BLaER1 treated with 17β-estradiol and CSF1 and Interleukin-3, amounts not matched to agents 10 nM and 100 nM (cell line): ENCODE results near the gene FOXC1.

ENCODE experiments used
- H3K27ac ChIP-seq, 11 experiments: shearing (Covaris generic); formaldehyde crosslinking; 2 replicates each; pipeline ENCODE4 v1.8.1; 2022
- H3K27me3 ChIP-seq, 11 experiments: shearing (Covaris generic); formaldehyde crosslinking; 2 replicates each; pipeline ENCODE4 v1.8.1; 2022
- H3K36me3 ChIP-seq, 11 experiments: shearing (Covaris generic); formaldehyde crosslinking; 2 replicates each; pipeline ENCODE4 v1.8.1; 2022
- H3K4me1 ChIP-seq, 10 experiments: shearing (Covaris generic); formaldehyde crosslinking; 2 replicates each; pipeline ENCODE4 v1.8.1; 2022
- H3K4me2 ChIP-seq, 11 experiments: shearing (Covaris generic); formaldehyde crosslinking; 2 replicates each; pipeline ENCODE4 v1.8.1; 2022
- H3K4me3 ChIP-seq, 10 experiments: shearing (Covaris generic); formaldehyde crosslinking; 2 replicates each; pipeline ENCODE4 v1.8.1; 2022
- H3K9ac ChIP-seq, 11 experiments: shearing (Covaris generic); formaldehyde crosslinking; 2 replicates each; pipeline ENCODE4 v1.8.1; 2022
- H3K9me3 ChIP-seq, 11 experiments: shearing (Covaris generic); formaldehyde crosslinking; replicated peaks in 1 of 11; 2 replicates each; pipeline ENCODE4 v1.8.1; 2022
- H4K20me1 ChIP-seq, 11 experiments: shearing (Covaris generic); formaldehyde crosslinking; 2 replicates each; pipeline ENCODE4 v1.8.1; 2022
- Cebpa-rat ChIP-seq, 11 experiments: shearing (Covaris generic); IDR thresholded peaks; 2 replicates each; pipeline ENCODE4 v1.8.1; 2022

The FOXC1 gene

GRCh38 chr6:1616701-1617463 lies 7.2 kb downstream of the FOXC1 start:
- TF ChIP-seq Cebpa-rat (IDR thresholded peaks at IDR 0.05), result no peak
- H3K27me3 ChIP-seq, result peaks cover 66 to 88% (median 81%) of the 10 kb centered on the region in 11 experiments

GRCh38 chr6:1617466-1618310 lies 8.0 kb downstream of the FOXC1 start:
- Histone ChIP-seq H3K4me1 (peaks cover 0 to 11% (median 0%) of the 10 kb centered on the region in 10 experiments; a peak in 4 of 20 replicates), H3K4me3 (no peak overlapping the region), H3K9me3 (peaks cover 10 to 37% (median 15%) of the 10 kb centered on the region in 11 experiments; a peak in 19 of 22 replicates), H3K27ac (no peak overlapping the region), H3K27me3 (peaks cover 58 to 86% (median 74%) of the 10 kb centered on the region in 11 experiments), H3K36me3 (peaks cover 0 to 3% (median 0%) of the 10 kb centered on the region in 11 experiments; a peak in 1 of 22 replicates), H3K9ac (no peak overlapping the region), H3K4me2 (no peak overlapping the region), H4K20me1 (peaks cover 0 to 46% (median 27%) of the 10 kb centered on the region in 11 experiments; a peak in 18 of 22 replicates)
- TF ChIP-seq Cebpa-rat (IDR thresholded peaks at IDR 0.05), result no peak

More at GRCh38 chr6:1616701-1617463, 7.2 kb downstream of the FOXC1 start:
- peaks cover 10 to 37% (median 15%) of the 10 kb centered on the region in 11 experiments; a peak in 19 of 22 replicates for H3K9me3 ChIP-seq
- no peak overlapping the region for H3K27ac ChIP-seq
- H3K4me1 ChIP-seq, result peaks cover 0 to 15% (median 1%) of the 10 kb centered on the region in 10 experiments; a peak in 16 of 20 replicates
- H3K9ac ChIP-seq, result no peak overlapping the region
- H3K4me3 ChIP-seq, result no peak overlapping the region
- no peaks in the 10 kb centered on the region for H3K36me3 ChIP-seq
- H4K20me1 ChIP-seq, result peaks cover 0 to 52% (median 33%) of the 10 kb centered on the region in 11 experiments; a peak in 18 of 22 replicates
- H3K4me2 ChIP-seq, result no peak overlapping the region

DNA sequence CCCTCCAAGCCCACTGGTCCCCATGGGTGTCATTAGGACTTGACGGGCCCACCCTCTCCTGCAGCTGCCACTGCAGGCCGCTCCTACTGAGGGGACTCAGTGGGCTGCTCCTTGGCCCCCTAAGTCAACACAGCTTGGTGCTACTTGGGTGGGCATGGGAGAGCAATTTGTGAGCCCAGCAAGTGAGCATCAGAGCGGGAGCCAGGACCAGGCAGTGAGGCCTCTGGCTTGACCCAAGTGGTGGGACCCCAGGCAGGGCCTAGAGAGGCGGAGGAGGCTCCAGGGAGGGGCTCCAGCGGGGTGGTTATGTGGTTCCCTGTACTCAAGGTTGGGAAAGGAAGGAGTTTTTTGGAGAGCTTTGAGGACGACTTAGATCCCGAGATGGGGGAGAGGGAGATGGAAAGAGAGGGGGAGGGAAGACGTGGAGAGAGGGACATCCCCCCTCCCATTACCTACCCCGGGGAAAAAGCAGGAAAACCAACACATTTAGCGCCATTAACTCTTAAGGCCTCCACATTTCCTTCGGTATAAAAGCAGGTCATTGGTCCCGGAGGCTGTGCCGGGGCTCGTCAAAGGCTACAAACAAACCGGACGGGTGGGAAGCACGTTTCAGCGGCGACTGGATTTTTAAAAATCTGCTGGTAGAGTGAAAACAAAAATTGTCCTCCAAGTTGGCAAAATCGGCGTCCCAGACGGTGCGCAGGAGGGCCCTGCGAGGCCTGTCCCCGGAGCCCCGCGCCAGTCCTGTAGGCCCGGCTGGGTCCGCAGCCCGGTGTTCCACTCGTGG lies 8.8 kb downstream of the FOXC1 start:
- no peak overlapping the region for H3K4me3 ChIP-seq
- H4K20me1 ChIP-seq, result peaks cover 0 to 46% (median 20%) of the 10 kb centered on the region in 11 experiments; a peak in 18 of 22 replicates
- no peak overlapping the region for H3K27ac ChIP-seq
- H3K36me3 ChIP-seq, result peaks cover 0 to 5% (median 0%) of the 10 kb centered on the region in 11 experiments; a peak in 1 of 22 replicates
- H3K4me2 ChIP-seq, result no peak overlapping the region
- H3K9me3 ChIP-seq, result peaks cover 10 to 37% (median 15%) of the 10 kb centered on the region in 11 experiments; a peak in 19 of 22 replicates
- no peak for TF ChIP-seq Cebpa-rat (IDR thresholded peaks at IDR 0.05)
- H3K9ac ChIP-seq, result no peak overlapping the region
- peaks cover 57 to 86% (median 74%) of the 10 kb centered on the region in 11 experiments for H3K27me3 ChIP-seq
- peaks cover 0 to 11% (median 0%) of the 10 kb centered on the region in 10 experiments; a peak in 4 of 20 replicates for H3K4me1 ChIP-seq

GRCh38 chr6:1619098-1619672 lies 9.5 kb downstream of the FOXC1 start:
- no peak for TF ChIP-seq Cebpa-rat (IDR thresholded peaks at IDR 0.05)
- Histone ChIP-seq H3K4me1 (peaks cover 0 to 9% (median 0%) of the 10 kb centered on the region in 10 experiments; a peak in 4 of 20 replicates), H3K27me3 (peaks cover 57 to 86% (median 74%) of the 10 kb centered on the region in 11 experiments), H3K4me3 (no peak overlapping the region), H3K9ac (no peak overlapping the region), H3K27ac (no peak overlapping the region), H4K20me1 (peaks cover 0 to 46% (median 13%) of the 10 kb centered on the region in 11 experiments; a peak in 18 of 22 replicates), H3K9me3 (peaks cover 12 to 36% (median 19%) of the 10 kb centered on the region in 11 experiments; a peak in 20 of 22 replicates), H3K36me3 (peaks cover 0 to 9% (median 4%) of the 10 kb centered on the region in 11 experiments; a peak in 3 of 22 replicates), H3K4me2 (no peak overlapping the region)

GRCh38 chr6:1619673-1620503 lies 10.2 kb downstream of the FOXC1 start:
- peaks cover 0 to 2% (median 0%) of the 10 kb centered on the region in 10 experiments; a peak in 1 of 20 replicates for H3K4me1 ChIP-seq
- peaks cover 0 to 13% (median 4%) of the 10 kb centered on the region in 11 experiments; a peak in 3 of 22 replicates for H3K36me3 ChIP-seq
- no peak overlapping the region for H3K9ac ChIP-seq
- peaks cover 57 to 86% (median 74%) of the 10 kb centered on the region in 11 experiments for H3K27me3 ChIP-seq
- H3K27ac ChIP-seq, result no peak overlapping the region
- TF ChIP-seq Cebpa-rat (IDR thresholded peaks at IDR 0.05), result no peak
- H4K20me1 ChIP-seq, result peaks cover 0 to 44% (median 9%) of the 10 kb centered on the region in 11 experiments; a peak in 16 of 22 replicates
- no peak overlapping the region for H3K4me2 ChIP-seq
- peaks cover 17 to 37% (median 24%) of the 10 kb centered on the region in 11 experiments for H3K9me3 ChIP-seq
- no peak overlapping the region for H3K4me3 ChIP-seq

GRCh38 chr6:1620504-1621069 lies 10.9 kb downstream of the FOXC1 start:
- peaks cover 57 to 86% (median 74%) of the 10 kb centered on the region in 11 experiments for H3K27me3 ChIP-seq

More at GRCh38 chr6:1620504-1621069, 10.9 kb downstream of the FOXC1 start:
- no peak overlapping the region for H3K4me3 ChIP-seq
- no peaks in the 10 kb centered on the region for H3K4me1 ChIP-seq
- no peak overlapping the region for H3K27ac ChIP-seq
- H3K9ac ChIP-seq, result no peak overlapping the region
- peaks cover 0 to 44% (median 6%) of the 10 kb centered on the region in 11 experiments; a peak in 9 of 22 replicates for H4K20me1 ChIP-seq
- TF ChIP-seq Cebpa-rat (IDR thresholded peaks at IDR 0.05), result no peak
- H3K9me3 ChIP-seq, result peaks cover 23 to 38% (median 30%) of the 10 kb centered on the region in 11 experiments
- H3K36me3 ChIP-seq, result peaks cover 0 to 13% (median 4%) of the 10 kb centered on the region in 11 experiments; a peak in 3 of 22 replicates
- no peak overlapping the region for H3K4me2 ChIP-seq
